H1 (cell line): ENCODE results near the gene BAG2. TPM values are rescaled to one million over a fixed set of nuclear protein-coding genes. Genes with fewer than 3 reads are reported as not detected.

Experiments
- CTCF ChIA-PET: fragments of 300-600 bp; sonication (Branson Sonifier 250); formaldehyde crosslinking; loops from one replicate; lab custom pipeline; 2021; ENCODE audit not compliant: partially characterized antibody; lab: Charles Lee
- POLR2A ChIA-PET: fragments of 300-600 bp; sonication (Branson Sonifier 250); formaldehyde crosslinking; loops from one replicate; lab custom pipeline; 2021; ENCODE audit warnings: inconsistent platforms; ENCODE audit not compliant: partially characterized antibody; lab: Charles Lee
- DNase-seq, 2 experiments: peaks; one replicate each; pipeline versions ENCODE4 v3.0.0 to v3.0.0-alpha.2; 2010 to 2022; ENCODE audit warnings: low spot score in 2 of 2, low read depth in 1 of 2, mixed read lengths in 1 of 2
- FAIRE-seq: peaks from 2 replicates; lab custom pipeline; 2011; peaks lifted over from hg19 to GRCh38; lab: Jason Lieb, UNC
- H2AFZ ChIP-seq: 2 replicates; pipeline ENCODE4 v1.8.1; 2012; ENCODE audit warnings: low read length, inconsistent platforms
- H2AK5ac ChIP-seq: 2 replicates; pipeline ENCODE4 v1.6.1; 2013; ENCODE audit warnings: low read depth, low read length
- H2BK120ac ChIP-seq: replicated peaks from 2 replicates; pipeline ENCODE3; 2013; ENCODE audit warnings: low read depth, low read length, inconsistent platforms
- H2BK12ac ChIP-seq: 2 replicates; pipeline ENCODE4 v1.6.1; 2013; ENCODE audit warnings: low read depth, low read length
- H2BK15ac ChIP-seq: 2 replicates; pipeline ENCODE4 v1.6.1; 2013; ENCODE audit warnings: low read length
- H2BK20ac ChIP-seq: 2 replicates; pipeline ENCODE4 v1.6.1; 2013; ENCODE audit warnings: low read length
- H2BK5ac ChIP-seq: 2 replicates; pipeline ENCODE4 v1.6.1; 2013; ENCODE audit warnings: low read depth, low read length
- H3K14ac ChIP-seq: 2 replicates; pipeline ENCODE4 v1.6.1; 2013; ENCODE audit warnings: inconsistent platforms; ENCODE audit not compliant: insufficient read length
- H3K18ac ChIP-seq: 2 replicates; pipeline ENCODE4 v1.6.1; 2013; ENCODE audit warnings: low read length; ENCODE audit errors: extremely low read depth
- H3K23ac ChIP-seq: 2 replicates; pipeline ENCODE4 v1.6.1; 2013; ENCODE audit warnings: inconsistent platforms; ENCODE audit not compliant: insufficient read length
- H3K23me2 ChIP-seq: 2 replicates; pipeline ENCODE4 v1.6.1; 2013; ENCODE audit warnings: low read depth, low read length
- H3K27ac ChIP-seq: 2 replicates; pipeline ENCODE4 v1.6.1; 2011; ENCODE audit warnings: low read depth, low read length, inconsistent platforms
- H3K27me3 ChIP-seq, 4 experiments: replicated peaks in 1 of 4; 1 replicate in 1 of 4; 2 replicates in 3 of 4; pipeline versions ENCODE4 v1.6.1 to v1.8.1; 2011 to 2013; ENCODE audit warnings: low read length in 3 of 4, mild to moderate bottlenecking in 3 of 4, inconsistent platforms in 2 of 4, mixed read lengths in 2 of 4, moderate library complexity in 1 of 4; ENCODE audit not compliant: control insufficient read depth in 3 of 4, insufficient read depth in 3 of 4; ENCODE audit errors: extremely low read depth in 1 of 4
- H3K36me3 ChIP-seq, 4 experiments: 2 replicates each; pipeline versions ENCODE4 v1.6.1 to v1.8.1; 2011 to 2013; ENCODE audit warnings: mild to moderate bottlenecking in 4 of 4, low read length in 3 of 4, moderate library complexity in 2 of 4, control low read depth in 1 of 4, inconsistent platforms in 1 of 4; ENCODE audit not compliant: insufficient read depth in 4 of 4, control insufficient read depth in 2 of 4
- H3K4ac ChIP-seq: replicated peaks from 2 replicates; pipeline ENCODE3; 2013; ENCODE audit warnings: low read length, low read depth, mixed read lengths, inconsistent platforms; ENCODE audit not compliant: insufficient read length
- H3K4me1 ChIP-seq, 4 experiments: replicated peaks in 1 of 4; 1 replicate in 1 of 4; 2 replicates in 3 of 4; pipeline versions ENCODE4 v1.6.1 to v1.8.1; 2011 to 2013; ENCODE audit warnings: low read length in 3 of 4, inconsistent platforms in 2 of 4, mixed read lengths in 1 of 4; ENCODE audit not compliant: insufficient read depth in 4 of 4, control insufficient read depth in 3 of 4
- H3K4me2 ChIP-seq, 2 experiments: 2 replicates each; pipeline versions ENCODE4 v1.6.1 to v1.8.1; 2011 to 2013; ENCODE audit warnings: low read depth in 2 of 2, low read length in 2 of 2, control low read depth in 1 of 2, inconsistent platforms in 1 of 2, mild to moderate bottlenecking in 1 of 2; ENCODE audit not compliant: insufficient read depth in 1 of 2
- H3K4me3 ChIP-seq, 4 experiments: fragments of 200-600, 300-600 bp in 1 of 4; sonication (generic), shearing (Covaris generic), sonication (Bioruptor Twin) in 1 of 4; 2 replicates each; pipeline versions ENCODE4 v1.5.1 to v1.8.1; 2011 to 2016; ENCODE audit warnings: low read length in 4 of 4, low read depth in 3 of 4, control low read depth in 2 of 4, inconsistent platforms in 2 of 4, mild to moderate bottlenecking in 2 of 4, mixed read lengths in 1 of 4, moderate library complexity in 1 of 4; ENCODE audit not compliant: insufficient read depth in 2 of 4; ENCODE audit errors: extremely low read depth in 1 of 4
- H3K56ac ChIP-seq: replicated peaks from 2 replicates; pipeline ENCODE3; 2013; ENCODE audit warnings: low read depth, mild to moderate bottlenecking, mixed read lengths, low read length, inconsistent platforms; ENCODE audit not compliant: insufficient read length
- H3K79me1 ChIP-seq: 2 replicates; pipeline ENCODE4 v1.6.1; 2013; ENCODE audit warnings: low read depth, low read length, control low read depth
- H3K79me2 ChIP-seq, 2 experiments: 2 replicates each; pipeline versions ENCODE4 v1.6.1 to v1.8.1; 2012 to 2013; ENCODE audit warnings: low read length in 2 of 2, mild to moderate bottlenecking in 2 of 2, inconsistent platforms in 1 of 2; ENCODE audit not compliant: insufficient read depth in 2 of 2, control insufficient read depth in 1 of 2
- H3K9ac ChIP-seq, 4 experiments: replicated peaks in 1 of 4; 1 replicate in 1 of 4; 2 replicates in 3 of 4; pipeline versions ENCODE4 v1.6.1 to v1.8.1; 2011 to 2013; ENCODE audit warnings: low read depth in 3 of 4, low read length in 3 of 4, control low read depth in 2 of 4, mild to moderate bottlenecking in 2 of 4, moderate library complexity in 2 of 4, inconsistent platforms in 1 of 4; ENCODE audit errors: extremely low read depth in 1 of 4
- H3K9me3 ChIP-seq, 2 experiments: 2 replicates each; pipeline versions ENCODE4 v1.6.1 to v1.8.1; 2012 to 2013; ENCODE audit warnings: mild to moderate bottlenecking in 2 of 2, moderate library complexity in 2 of 2, control low read depth in 1 of 2, inconsistent platforms in 1 of 2, low read depth in 1 of 2, low read length in 1 of 2, mixed read lengths in 1 of 2; ENCODE audit not compliant: insufficient read depth in 2 of 2
- H4K20me1 ChIP-seq, 2 experiments: replicated peaks in 1 of 2; 2 replicates each; pipeline versions ENCODE3 to v1.8.1; 2011 to 2013; ENCODE audit warnings: inconsistent platforms in 2 of 2, low read length in 2 of 2, mild to moderate bottlenecking in 1 of 2; ENCODE audit not compliant: insufficient read depth in 2 of 2, control insufficient read depth in 1 of 2
- H4K5ac ChIP-seq: 2 replicates; pipeline ENCODE4 v1.6.1; 2013; ENCODE audit warnings: low read length, low read depth, mixed read lengths, inconsistent platforms; ENCODE audit not compliant: insufficient read length
- H4K8ac ChIP-seq: 2 replicates; pipeline ENCODE4 v1.8.0; 2013; ENCODE audit warnings: mild to moderate bottlenecking, moderate library complexity, low read length, inconsistent platforms; ENCODE audit not compliant: insufficient read depth; ENCODE audit errors: extremely low read depth
- H4K91ac ChIP-seq: replicated peaks from 2 replicates; pipeline ENCODE3; 2013; ENCODE audit warnings: low read length, mixed read lengths, inconsistent platforms; ENCODE audit not compliant: insufficient read length
- BRCA1 ChIP-seq: IDR thresholded peaks from 2 replicates; pipeline ENCODE4 v1.6.1; 2012; ENCODE audit warnings: low read depth, low read length, improper control_type of control experiment
- CHD2 ChIP-seq: IDR thresholded peaks from 2 replicates; pipeline ENCODE4 v1.6.1; 2012; ENCODE audit warnings: low read length, improper control_type of control experiment
- CREB1 ChIP-seq: IDR thresholded peaks from 2 replicates; pipeline ENCODE4 v1.6.1; 2012; ENCODE audit warnings: inconsistent platforms
- CTBP2 ChIP-seq: IDR thresholded peaks from 2 replicates; pipeline ENCODE4 v1.7.0; 2011; ENCODE audit warnings: borderline replicate concordance, mild to moderate bottlenecking, moderate library complexity, mixed read lengths, low read length; ENCODE audit not compliant: insufficient read depth, insufficient read length
- GTF2F1 ChIP-seq: IDR thresholded peaks from 2 replicates; pipeline ENCODE4 v1.6.1; 2012; ENCODE audit warnings: low read depth, low read length, improper control_type of control experiment, borderline replicate concordance
- HDAC2 ChIP-seq, 2 experiments: fragments of 300-600 bp in 1 of 2; sonication (generic) in 1 of 2; IDR thresholded peaks; 2 replicates each; pipeline ENCODE4 v1.6.1; 2011 to 2012; ENCODE audit warnings: low read depth in 2 of 2, low read length in 2 of 2, mild to moderate bottlenecking in 2 of 2, moderate library complexity in 2 of 2, borderline replicate concordance in 1 of 2, inconsistent platforms in 1 of 2
- POLR2AphosphoS5 ChIP-seq: IDR thresholded peaks from 2 replicates; pipeline ENCODE4 v1.6.1; 2011; ENCODE audit warnings: low read depth, low read length
- POU5F1 ChIP-seq: IDR thresholded peaks from 2 replicates; pipeline ENCODE4 v1.6.1; 2011; ENCODE audit warnings: low read depth, mild to moderate bottlenecking, low read length, moderate library complexity
- SP2 ChIP-seq: IDR thresholded peaks from 2 replicates; pipeline ENCODE4 v1.6.1; 2012; ENCODE audit warnings: mild to moderate bottlenecking, low read length, inconsistent platforms
- SRF ChIP-seq: IDR thresholded peaks from 2 replicates; pipeline ENCODE4 v1.6.1; 2011; ENCODE audit warnings: mild to moderate bottlenecking, low read depth, low read length, moderate library complexity
- USF2 ChIP-seq: IDR thresholded peaks from 2 replicates; pipeline ENCODE4 v1.6.1; 2011; ENCODE audit warnings: low read length, improper control_type of control experiment
- WGBS, 2 experiments: shearing (Covaris generic) in 1 of 2; methylation state at CpG; one replicate each; pipeline versions ENCODE4 v1.1.6 to v1.1.7; 2013 to 2015; ENCODE audit warnings: low lambda C conversion rate in 2 of 2, mixed read lengths in 2 of 2, inconsistent platforms in 1 of 2, low coverage in 1 of 2, missing lambda C conversion rate in 1 of 2; ENCODE audit not compliant: insufficient replicate concordance in 2 of 2, insufficient coverage in 1 of 2, insufficient read length in 1 of 2; ENCODE audit errors: extremely low coverage in 1 of 2, missing lambda C conversion rate in 1 of 2; 5-methylcytosine and 5-hydroxymethylcytosine counted together
- polyA plus RNA-seq, 7 experiments: library from polyadenylated mRNA; depleted of rRNA in 3 of 7; stranded (reverse) in 5 of 7; unstranded in 2 of 7; fragments of >200 nt in 5 of 7; fragments of 200-250 nt in 2 of 7; gene quantifications; 1 replicate in 5 of 7; 2 replicates in 1 of 7; 4 replicates in 1 of 7; pipeline versions ENCODE4 v1.2.1 to v1.2.3, GENCODE V29; 2011 to 2013; ENCODE audit warnings: missing spikeins in 2 of 7, mixed read lengths in 2 of 7
- total RNA-seq: library from RNA; stranded (reverse); fragmentation: NEBNext Ultra II Directional; extraction: Animal tissue kit (Norgen Biotek cat#: 25700); gene quantifications from 2 replicates; pipeline ENCODE4 v1.2.1, GENCODE V29; 2021
- TF ChIP-seq, protein P1 (sequence below): IDR thresholded peaks from 2 replicates; pipeline ENCODE4 v1.6.1; 2012; ENCODE audit warnings: low read length, inconsistent platforms

The BAG2 gene
- total and polyA plus RNA-seq, 2 of the 8 experiments (the other 6 are each of a cell fraction or from before 2014, with no cell fraction given): 4.4 to 7.4 TPM

DNA sequence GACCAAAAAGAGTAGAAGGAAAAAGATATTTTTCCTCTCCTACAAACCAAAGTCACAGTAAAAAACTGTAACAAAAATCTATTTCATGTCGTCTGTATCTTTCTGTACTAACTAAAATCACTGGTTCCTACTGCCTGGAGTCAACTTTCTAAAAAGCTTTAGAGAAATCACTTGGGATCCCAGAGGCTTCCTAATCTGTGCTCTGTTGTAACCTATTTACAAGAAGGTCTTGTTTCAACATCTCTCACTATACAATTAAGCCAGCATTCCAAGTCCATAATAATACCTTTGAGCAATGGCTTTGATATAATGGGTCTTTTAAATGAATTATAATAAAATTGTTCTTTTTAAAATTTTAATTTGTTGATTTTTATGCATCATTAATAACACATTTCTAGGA lies 29.6 kb downstream of the BAG2 start:
- peaks cover 0 to 10% of the 10 kb centered on the region in 2 experiments; a peak in 2 of 4 replicates for H3K79me2 ChIP-seq

More for the DNA sequence above, 29.6 kb downstream of the BAG2 start:
- no peak overlapping the region for H4K5ac ChIP-seq
- POLR2A ChIA-PET: no interaction called here
- H3K4ac ChIP-seq: no peak overlapping the region
- H3K23ac ChIP-seq: no peak overlapping the region
- no peak overlapping the region for H3K4me2 ChIP-seq
- peaks cover 4% of the 10 kb centered on the region; the same call in 1 of the 2 replicates for H3K79me1 ChIP-seq
- CTCF ChIA-PET: no interaction called here
- no peak overlapping the region for H2AK5ac ChIP-seq
- H3K14ac ChIP-seq: no peak overlapping the region
- no peak overlapping the region for H2AFZ ChIP-seq
- peaks cover 0 to 2% of the 10 kb centered on the region in 2 experiments for H4K20me1 ChIP-seq
- no peak overlapping the region for H3K18ac ChIP-seq
- no peak overlapping the region for H3K56ac ChIP-seq
- H4K8ac ChIP-seq: no peak overlapping the region
- H2BK120ac ChIP-seq: no peak overlapping the region
- H2BK12ac ChIP-seq: no peak overlapping the region
- no peak overlapping the region for H2BK5ac ChIP-seq
- no peak overlapping the region for H4K91ac ChIP-seq
- no peak for DNase-seq
- no peak overlapping the region for H2BK20ac ChIP-seq
- no peak overlapping the region for H3K9ac ChIP-seq
- TF ChIP-seq CHD2: no peak
- no peak for TF ChIP-seq USF2
- TF ChIP-seq SRF: no peak
- TF ChIP-seq CTBP2: no peak
- no peak for TF ChIP-seq CREB1
- no peak for TF ChIP-seq SP2
- no peak for TF ChIP-seq POLR2AphosphoS5
- TF ChIP-seq POU5F1: no peak
- TF ChIP-seq, protein P1, sequence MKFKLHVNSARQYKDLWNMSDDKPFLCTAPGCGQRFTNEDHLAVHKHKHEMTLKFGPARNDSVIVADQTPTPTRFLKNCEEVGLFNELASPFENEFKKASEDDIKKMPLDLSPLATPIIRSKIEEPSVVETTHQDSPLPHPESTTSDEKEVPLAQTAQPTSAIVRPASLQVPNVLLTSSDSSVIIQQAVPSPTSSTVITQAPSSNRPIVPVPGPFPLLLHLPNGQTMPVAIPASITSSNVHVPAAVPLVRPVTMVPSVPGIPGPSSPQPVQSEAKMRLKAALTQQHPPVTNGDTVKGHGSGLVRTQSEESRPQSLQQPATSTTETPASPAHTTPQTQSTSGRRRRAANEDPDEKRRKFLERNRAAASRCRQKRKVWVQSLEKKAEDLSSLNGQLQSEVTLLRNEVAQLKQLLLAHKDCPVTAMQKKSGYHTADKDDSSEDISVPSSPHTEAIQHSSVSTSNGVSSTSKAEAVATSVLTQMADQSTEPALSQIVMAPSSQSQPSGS: no peak
- no peak for TF ChIP-seq BRCA1
- no peak for TF ChIP-seq HDAC2 (IDR thresholded peaks at IDR 0.05; ENCODE audit: borderline replicate concordance in 1 of 2, low read depth in 2 of 2, low read length in 2 of 2)
- no peak for TF ChIP-seq GTF2F1
- TF ChIP-seq, all 59 proteins: peak for 0
- H3K4me3 ChIP-seq: no peak overlapping the region
- H3K27me3 ChIP-seq: no peaks in the 10 kb centered on the region
- no peak overlapping the region for H3K27ac ChIP-seq
- no peak overlapping the region for H2BK15ac ChIP-seq
- no peaks in the 10 kb centered on the region for H3K9me3 ChIP-seq
- H3K36me3 ChIP-seq: no peaks in the 10 kb centered on the region; a peak in 1 of 8 replicates
- H3K23me2 ChIP-seq: no peaks in the 10 kb centered on the region
- FAIRE-seq: no peak
- peaks cover 0 to 7% (median 3%) of the 10 kb centered on the region in 4 experiments for H3K4me1 ChIP-seq
- WGBS, 2 experiments: 85% methylated on average over 1 of the region's 1 CpG; no CpG with 5 or more reads in 1 of the 2 experiments
